GM18861 (cell line): ENCODE results near the gene EPS8.

ENCODE experiments used
- ATAC-seq: cut with Tn5 transposase; IDR thresholded peaks from one replicate; pipeline ENCODE4 v1.9.1; 2021; ENCODE audit not compliant: unreplicated experiment

EPS8 gene

GRCh38 chr12:15789220-15790171 is at the start of gene EPS8:
EPS8 (minus strand) TSS chr12:15789388; CDS start chr12:15682951, 106,437 bp downstream.
- peak; percentile 70 for ATAC-seq

GRCh38 chr12:15837141-15837790 is 48.1 kb upstream of the EPS8 start:
- ATAC-seq = no peak

- no peak for ATAC-seq
Observed at GRCh38 chr12:15834575-15834974, 45.4 kb upstream of the EPS8 start.

- ATAC-seq = no peak
Observed at GRCh38 chr12:15831315-15831978, 42.3 kb upstream of the EPS8 start.

GRCh38 chr12:15830538-15830937 is 41.4 kb upstream of the EPS8 start:
- ATAC-seq = no peak

GRCh38 chr12:15829949-15830348 is 40.8 kb upstream of the EPS8 start:
- no peak for ATAC-seq

GRCh38 chr12:15829255-15829654 is 40.1 kb upstream of the EPS8 start:
- ATAC-seq = no peak

- no peak for ATAC-seq
Observed at GRCh38 chr12:15827136-15827535, 37.9 kb upstream of the EPS8 start.

GRCh38 chr12:15824516-15824915 is 35.3 kb upstream of the EPS8 start:
- no peak for ATAC-seq

GRCh38 chr12:15823360-15824128 is 34.4 kb upstream of the EPS8 start:
- ATAC-seq = no peak

GRCh38 chr12:15819644-15820437 is 30.7 kb upstream of the EPS8 start:
- no peak for ATAC-seq

- no peak for ATAC-seq
Observed at GRCh38 chr12:15818418-15818817, 29.2 kb upstream of the EPS8 start.

- no peak for ATAC-seq
Observed at GRCh38 chr12:15815730-15816129, 26.5 kb upstream of the EPS8 start.

- ATAC-seq = no peak
Observed at GRCh38 chr12:15811214-15812127, 22.3 kb upstream of the EPS8 start.

- ATAC-seq = no peak
Observed at GRCh38 chr12:15808652-15809051, 19.5 kb upstream of the EPS8 start.

GRCh38 chr12:15808250-15808649 is 19.1 kb upstream of the EPS8 start:
- no peak for ATAC-seq

- no peak for ATAC-seq
Observed at GRCh38 chr12:15806826-15807225, 17.6 kb upstream of the EPS8 start.

- no peak for ATAC-seq
Observed at GRCh38 chr12:15801770-15802744, 12.9 kb upstream of the EPS8 start.
